Activated naive CD8-positive, alpha-beta T cell treated with anti-CD3 and anti-CD28 coated beads, Interleukin-2, amount 10 ng/mL, durations not matched to agents 7 days and 5 days (primary cell): ENCODE measurements around the gene BCL2. TPM values are rescaled to one million over a fixed set of nuclear protein-coding genes. Genes with fewer than 3 reads are reported as not detected.
"Not testable (repeated sequence)": the region's sequence is repeated elsewhere in the genome, so short reads cannot be mapped to it uniquely, and the experiment has no call there.

Experiments used
- ATAC-seq: fragments of 150-1000 bp; cut with Tn5 transposase; one replicate; pipeline ENCODE4 v1.10.0; 2021; ENCODE audit warnings: low read depth, moderate library complexity
- POLR2A ChIA-PET: fragments of 350-600 bp; sonication (Branson Sonifier 250); formaldehyde crosslinking; loops from one replicate; lab custom pipeline; 2021; ENCODE audit warnings: antibody characterized with exemption; lab: Charles Lee
- DNase-seq: peaks from one replicate; pipeline ENCODE4 v3.0.0; 2021
- H3K27ac Mint-ChIP-seq: one replicate; pipeline ENCODE4 v1.8.0; 2022; ENCODE audit warnings: mild to moderate bottlenecking, mixed read lengths
- H3K27me3 Mint-ChIP-seq: one replicate; pipeline ENCODE4 v1.8.0; 2022; ENCODE audit warnings: mild to moderate bottlenecking, moderate library complexity, mixed read lengths
- H3K36me3 Mint-ChIP-seq: one replicate; pipeline ENCODE4 v1.8.0; 2021; ENCODE audit warnings: mild to moderate bottlenecking, mixed read lengths
- H3K4me1 Mint-ChIP-seq: one replicate; pipeline ENCODE4 v1.8.0; 2021; ENCODE audit warnings: mixed read lengths
- H3K4me3 Mint-ChIP-seq: one replicate; pipeline ENCODE4 v1.8.0; 2022; ENCODE audit warnings: mild to moderate bottlenecking, moderate library complexity, mixed read lengths
- H3K9me3 Mint-ChIP-seq: one replicate; pipeline ENCODE4 v1.8.0; 2021; ENCODE audit warnings: mixed read lengths
- total RNA-seq, 2 experiments: library from RNA; stranded (reverse); gene quantifications; one replicate each; pipeline ENCODE4 v1.2.3, GENCODE V29; 2021

BCL2 gene
- total RNA-seq, 2 experiments from 2014 or later, result 121 to 128 TPM

GRCh38 chr18:63213936-63214671 is 105.5 kb downstream of the BCL2 start:
- no peak for ATAC-seq
- peaks cover 81% of the 10 kb centered on the region for H3K4me1 Mint-ChIP-seq

GRCh38 chr18:63213331-63213900 is 106.2 kb downstream of the BCL2 start:
- H3K27ac Mint-ChIP-seq, result peak overlapping the region; percentile 93
- peaks cover under 1% of the 10 kb centered on the region for H3K9me3 Mint-ChIP-seq
- DNase-seq (no peak), ATAC-seq (peak; percentile 62)
- peak overlapping the region; percentile 96 for H3K4me3 Mint-ChIP-seq
- H3K27me3 Mint-ChIP-seq, result no peaks in the 10 kb centered on the region
- peaks cover 68% of the 10 kb centered on the region for H3K36me3 Mint-ChIP-seq
- POLR2A ChIA-PET, result interaction anchor here (0.6 to 2.1 kb wide), 7 partner anchors 9 to 106 kb away, joined by 4 to 20 read pairs (median 8); partner anchors contain the start of gene BCL2
- peaks cover 75% of the 10 kb centered on the region for H3K4me1 Mint-ChIP-seq

More at GRCh38 chr18:63213936-63214671, 105.5 kb downstream of the BCL2 start:
- Mint-ChIP-seq H3K9me3 (peaks cover 5% of the 10 kb centered on the region), H3K4me3 (peak overlapping the region; percentile 96), H3K36me3 (peaks cover 68% of the 10 kb centered on the region), H3K27ac (peak overlapping the region; percentile 93), H3K27me3 (no peaks in the 10 kb centered on the region)
- POLR2A ChIA-PET, result interaction anchor here (0.6 to 2.1 kb wide), 7 partner anchors 9 to 105 kb away, joined by 4 to 20 read pairs (median 8); partner anchors contain the start of gene BCL2
- DNase-seq, result no peak

- H3K4me1 Mint-ChIP-seq, result peaks cover 66% of the 10 kb centered on the region
- H3K36me3 Mint-ChIP-seq, result peaks cover 72% of the 10 kb centered on the region
- H3K4me3 Mint-ChIP-seq, result peak overlapping the region; percentile 96
- POLR2A ChIA-PET, result interaction anchor here (0.6 to 9.2 kb wide), 9 partner anchors 10 to 684 kb away, joined by 3 to 124 read pairs (median 7); partner anchors contain the start of gene BCL2
- DNase-seq (no peak), ATAC-seq (no peak)
- peak overlapping the region; percentile 93 for H3K27ac Mint-ChIP-seq
- H3K9me3 Mint-ChIP-seq, result no peaks in the 10 kb centered on the region
- no peaks in the 10 kb centered on the region for H3K27me3 Mint-ChIP-seq
Observed at GRCh38 chr18:63210521-63210920, 109.0 kb downstream of the BCL2 start.

GRCh38 chr18:63208676-63209075 is 110.9 kb downstream of the BCL2 start:
- DNase-seq (no peak), ATAC-seq (no peak)
- peaks cover 69% of the 10 kb centered on the region for H3K36me3 Mint-ChIP-seq
- peak overlapping the region; percentile 96 for H3K4me3 Mint-ChIP-seq
- H3K27ac Mint-ChIP-seq, result peak overlapping the region; percentile 92
- H3K4me1 Mint-ChIP-seq, result peaks cover 72% of the 10 kb centered on the region
- POLR2A ChIA-PET, result interaction anchor here (1.2 to 9.2 kb wide), 8 partner anchors 8 to 110 kb away, joined by 4 to 124 read pairs (median 12); partner anchors contain the start of gene BCL2
- H3K9me3 Mint-ChIP-seq, result no peaks in the 10 kb centered on the region
- no peaks in the 10 kb centered on the region for H3K27me3 Mint-ChIP-seq

- DNase-seq, result no peak
- Mint-ChIP-seq H3K9me3 (no peaks in the 10 kb centered on the region), H3K27me3 (no peaks in the 10 kb centered on the region), H3K4me3 (peak overlapping the region; percentile 96), H3K4me1 (peaks cover 72% of the 10 kb centered on the region), H3K36me3 (peaks cover 70% of the 10 kb centered on the region), H3K27ac (peak overlapping the region; percentile 96)
- POLR2A ChIA-PET, result interaction anchor here (0.5 to 9.2 kb wide), 9 partner anchors 7 to 685 kb away, joined by 3 to 124 read pairs (median 15); partner anchors contain the start of genes BCL2 and ZCCHC2
- ATAC-seq, result no peak
Observed at GRCh38 chr18:63207835-63208234, 111.7 kb downstream of the BCL2 start.

- ATAC-seq (peak; percentile 13), DNase-seq (peak; percentile 48)
- POLR2A ChIA-PET, result interaction anchor here (0.5 to 9.2 kb wide), 10 partner anchors 9 to 685 kb away, joined by 3 to 124 read pairs (median 6); partner anchors contain the start of genes BCL2 and ZCCHC2
- no peaks in the 10 kb centered on the region for H3K9me3 Mint-ChIP-seq
- no peaks in the 10 kb centered on the region for H3K27me3 Mint-ChIP-seq
- H3K4me3 Mint-ChIP-seq, result peak overlapping the region; percentile 96
- H3K36me3 Mint-ChIP-seq, result peaks cover 75% of the 10 kb centered on the region
- peak overlapping the region; percentile 96 for H3K27ac Mint-ChIP-seq
- peaks cover 73% of the 10 kb centered on the region for H3K4me1 Mint-ChIP-seq
Observed at GRCh38 chr18:63207143-63207790, 112.3 kb downstream of the BCL2 start.

- H3K4me1 Mint-ChIP-seq, result peaks cover 68% of the 10 kb centered on the region
- peak; percentile 34 for ATAC-seq
- H3K9me3 Mint-ChIP-seq, result no peaks in the 10 kb centered on the region
- H3K27me3 Mint-ChIP-seq, result no peaks in the 10 kb centered on the region
- DNase-seq, result no peak
- peak overlapping the region; percentile 96 for H3K4me3 Mint-ChIP-seq
- POLR2A ChIA-PET, result interaction anchor here (0.8 to 9.2 kb wide), 14 partner anchors 7 to 684 kb away, joined by 3 to 124 read pairs (median 6); partner anchors contain the start of genes BCL2 and ZCCHC2
- peak overlapping the region; percentile 96 for H3K27ac Mint-ChIP-seq
- peaks cover 72% of the 10 kb centered on the region for H3K36me3 Mint-ChIP-seq
Observed at GRCh38 chr18:63206433-63207142, 113.0 kb downstream of the BCL2 start.

GRCh38 chr18:63205791-63206252 is 113.7 kb downstream of the BCL2 start:
- ATAC-seq (peak; percentile 39), DNase-seq (peak; percentile 56)
- peaks cover 67% of the 10 kb centered on the region for H3K36me3 Mint-ChIP-seq
- POLR2A ChIA-PET, result interaction anchor here (1.0 to 9.2 kb wide), 12 partner anchors 8 to 683 kb away, joined by 3 to 124 read pairs (median 8); partner anchors contain the start of genes BCL2 and ZCCHC2
- H3K9me3 Mint-ChIP-seq, result no peaks in the 10 kb centered on the region
- H3K4me1 Mint-ChIP-seq, result peaks cover 67% of the 10 kb centered on the region
- no peaks in the 10 kb centered on the region for H3K27me3 Mint-ChIP-seq
- peak overlapping the region; percentile 96 for H3K4me3 Mint-ChIP-seq
- H3K27ac Mint-ChIP-seq, result peak overlapping the region; percentile 96

GRCh38 chr18:63203497-63203896 is 116.1 kb downstream of the BCL2 start:
- ATAC-seq, result no peak
- peaks cover 54% of the 10 kb centered on the region for H3K4me1 Mint-ChIP-seq
- POLR2A ChIA-PET, result interaction anchor here (1.0 to 9.2 kb wide), 7 partner anchors 9 to 115 kb away, joined by 3 to 43 read pairs (median 5); partner anchors contain the start of gene BCL2

GRCh38 chr18:63202828-63203227 is 116.7 kb downstream of the BCL2 start:
- peaks cover 40% of the 10 kb centered on the region for H3K36me3 Mint-ChIP-seq
- peak overlapping the region; percentile 65 for H3K27ac Mint-ChIP-seq
- DNase-seq (no peak), ATAC-seq (no peak)
- POLR2A ChIA-PET, result interaction anchor here (0.8 to 9.2 kb wide), 5 partner anchors 10 to 112 kb away, joined by 3 to 43 read pairs (median 3); no protein-coding TSS in a partner anchor
- H3K4me1 Mint-ChIP-seq, result peaks cover 51% of the 10 kb centered on the region
- no peaks in the 10 kb centered on the region for H3K27me3 Mint-ChIP-seq
- H3K4me3 Mint-ChIP-seq, result no peak overlapping the region
- H3K9me3 Mint-ChIP-seq, result no peaks in the 10 kb centered on the region

More at GRCh38 chr18:63203497-63203896, 116.1 kb downstream of the BCL2 start:
- Mint-ChIP-seq H3K27ac (peak overlapping the region; percentile 65), H3K4me3 (peak overlapping the region; percentile 96), H3K36me3 (peaks cover 47% of the 10 kb centered on the region), H3K27me3 (no peaks in the 10 kb centered on the region), H3K9me3 (no peaks in the 10 kb centered on the region)
- DNase-seq, result no peak

GRCh38 chr18:63201456-63201855 is 118.1 kb downstream of the BCL2 start:
- ATAC-seq, H3K27ac Mint-ChIP-seq, H3K9me3 Mint-ChIP-seq, H3K4me3 Mint-ChIP-seq, DNase-seq, H3K27me3 Mint-ChIP-seq: not testable (repeated sequence)
- H3K36me3 Mint-ChIP-seq, result peaks cover 33% of the 10 kb centered on the region
- POLR2A ChIA-PET, result interaction anchor here (1.3 to 2.2 kb wide), 4 partner anchors 9 to 117 kb away, joined by 3 to 53 read pairs (median 17); partner anchors contain the start of gene BCL2
- peaks cover 46% of the 10 kb centered on the region for H3K4me1 Mint-ChIP-seq
